ENCODE measurements around the gene ITSN1.

DNA sequence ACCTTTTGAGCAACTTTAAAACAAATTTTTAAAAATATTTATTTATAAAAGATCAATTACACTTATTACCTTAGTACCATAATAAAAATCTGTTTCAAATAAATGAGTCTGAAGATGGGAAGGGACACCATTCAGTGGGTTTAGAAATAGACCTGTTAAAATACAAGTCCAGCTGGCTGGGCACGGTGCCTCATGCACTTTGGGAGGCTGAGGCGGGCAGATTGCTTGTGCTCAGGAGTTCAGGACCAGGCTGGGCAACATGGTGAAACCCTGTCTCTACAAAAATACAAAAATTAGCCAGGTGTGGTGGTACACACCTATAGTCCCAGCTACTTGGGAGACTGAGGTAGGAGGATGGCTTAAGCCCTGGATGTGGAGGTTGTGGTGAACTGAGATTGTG is 57.0 kb downstream of the ITSN1 start:
- TF ChIP-seq, protein P1, sequence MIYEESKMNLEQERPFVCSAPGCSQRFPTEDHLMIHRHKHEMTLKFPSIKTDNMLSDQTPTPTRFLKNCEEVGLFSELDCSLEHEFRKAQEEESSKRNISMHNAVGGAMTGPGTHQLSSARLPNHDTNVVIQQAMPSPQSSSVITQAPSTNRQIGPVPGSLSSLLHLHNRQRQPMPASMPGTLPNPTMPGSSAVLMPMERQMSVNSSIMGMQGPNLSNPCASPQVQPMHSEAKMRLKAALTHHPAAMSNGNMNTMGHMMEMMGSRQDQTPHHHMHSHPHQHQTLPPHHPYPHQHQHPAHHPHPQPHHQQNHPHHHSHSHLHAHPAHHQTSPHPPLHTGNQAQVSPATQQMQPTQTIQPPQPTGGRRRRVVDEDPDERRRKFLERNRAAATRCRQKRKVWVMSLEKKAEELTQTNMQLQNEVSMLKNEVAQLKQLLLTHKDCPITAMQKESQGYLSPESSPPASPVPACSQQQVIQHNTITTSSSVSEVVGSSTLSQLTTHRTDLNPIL (CRISPR knock-in tag; IDR thresholded peaks at IDR 0.05; ENCODE audit: low read depth), result no peak
- TF ChIP-seq, protein P2, sequence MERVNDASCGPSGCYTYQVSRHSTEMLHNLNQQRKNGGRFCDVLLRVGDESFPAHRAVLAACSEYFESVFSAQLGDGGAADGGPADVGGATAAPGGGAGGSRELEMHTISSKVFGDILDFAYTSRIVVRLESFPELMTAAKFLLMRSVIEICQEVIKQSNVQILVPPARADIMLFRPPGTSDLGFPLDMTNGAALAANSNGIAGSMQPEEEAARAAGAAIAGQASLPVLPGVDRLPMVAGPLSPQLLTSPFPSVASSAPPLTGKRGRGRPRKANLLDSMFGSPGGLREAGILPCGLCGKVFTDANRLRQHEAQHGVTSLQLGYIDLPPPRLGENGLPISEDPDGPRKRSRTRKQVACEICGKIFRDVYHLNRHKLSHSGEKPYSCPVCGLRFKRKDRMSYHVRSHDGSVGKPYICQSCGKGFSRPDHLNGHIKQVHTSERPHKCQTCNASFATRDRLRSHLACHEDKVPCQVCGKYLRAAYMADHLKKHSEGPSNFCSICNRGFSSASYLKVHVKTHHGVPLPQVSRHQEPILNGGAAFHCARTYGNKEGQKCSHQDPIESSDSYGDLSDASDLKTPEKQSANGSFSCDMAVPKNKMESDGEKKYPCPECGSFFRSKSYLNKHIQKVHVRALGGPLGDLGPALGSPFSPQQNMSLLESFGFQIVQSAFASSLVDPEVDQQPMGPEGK (CRISPR knock-in tag; IDR thresholded peaks at IDR 0.05; ENCODE audit: borderline replicate concordance), result no peak
- TF ChIP-seq ZFP30 (CRISPR knock-in tag; IDR thresholded peaks at IDR 0.05) (no peak), RARB (CRISPR knock-in tag; IDR thresholded peaks at IDR 0.05) (no peak)
